Stimulated activated naive B cell treated with anti-CD40 and anti-IgM and Interleukin-4, amounts not matched to agents 10 μg/mL and 1 μg/mL and 100 μg/mL, for 72 hours (primary cell): Measurements from ENCODE around the gene RRN3.
"Not testable (repeated sequence)": the region's sequence is repeated elsewhere in the genome, so short reads cannot be mapped to it uniquely, and the experiment has no call there.

Experiments
- ATAC-seq, 2 donors: fragments of 150-1000 bp; cut with Tn5 transposase; replicated peaks; 2 replicates each; pipeline ENCODE4 v1.10.0; 2021; ENCODE audit warnings: moderate library complexity in 1 of 2
- DNase-seq: peaks from one replicate; pipeline ENCODE4 v3.0.0; 2021
- H3K27ac Mint-ChIP-seq: one replicate; pipeline ENCODE4 v1.8.0; 2022; ENCODE audit warnings: mild to moderate bottlenecking, mixed read lengths
- H3K27me3 Mint-ChIP-seq, 2 donors: one replicate each; pipeline ENCODE4 v1.8.0; 2022; ENCODE audit warnings: mixed read lengths in 2 of 2
- H3K36me3 Mint-ChIP-seq, 2 donors: one replicate each; pipeline ENCODE4 v1.8.0; 2022; ENCODE audit warnings: mixed read lengths in 2 of 2, mild to moderate bottlenecking in 1 of 2
- H3K4me1 Mint-ChIP-seq, 2 donors: one replicate each; pipeline ENCODE4 v1.8.0; 2022; ENCODE audit warnings: mixed read lengths in 2 of 2, mild to moderate bottlenecking in 1 of 2
- H3K4me3 Mint-ChIP-seq, 2 donors: one replicate each; pipeline ENCODE4 v1.8.0; 2022; ENCODE audit warnings: mild to moderate bottlenecking in 2 of 2, mixed read lengths in 2 of 2, moderate library complexity in 1 of 2
- H3K9me3 Mint-ChIP-seq, 2 donors: one replicate each; pipeline ENCODE4 v1.8.0; 2022; ENCODE audit warnings: mixed read lengths in 2 of 2, mild to moderate bottlenecking in 1 of 2

Gene RRN3

GRCh38 chr16:15031586-15031985 lies 62.5 kb downstream of the RRN3 start:
- Mint-ChIP-seq H3K4me3 (no peak overlapping the region), H3K27ac (no peak overlapping the region), H3K9me3 (no peaks in the 10 kb centered on the region), H3K4me1 (peaks cover 0 to 4% of the 10 kb centered on the region in 2 donors), H3K36me3 (peaks cover 39 to 57% of the 10 kb centered on the region in 2 donors), H3K27me3 (no peaks in the 10 kb centered on the region)
- ATAC-seq (no peak), DNase-seq (no peak)

GRCh38 chr16:15031179-15031578 lies 62.9 kb downstream of the RRN3 start:
- ATAC-seq (no peak), DNase-seq (no peak)
- H3K36me3 Mint-ChIP-seq: peaks cover 40 to 53% of the 10 kb centered on the region in 2 donors
- no peaks in the 10 kb centered on the region for H3K27me3 Mint-ChIP-seq
- no peak overlapping the region for H3K27ac Mint-ChIP-seq
- H3K4me1 Mint-ChIP-seq: peaks cover 0 to 4% of the 10 kb centered on the region in 2 donors
- no peaks in the 10 kb centered on the region for H3K9me3 Mint-ChIP-seq
- no peak overlapping the region for H3K4me3 Mint-ChIP-seq

DNA sequence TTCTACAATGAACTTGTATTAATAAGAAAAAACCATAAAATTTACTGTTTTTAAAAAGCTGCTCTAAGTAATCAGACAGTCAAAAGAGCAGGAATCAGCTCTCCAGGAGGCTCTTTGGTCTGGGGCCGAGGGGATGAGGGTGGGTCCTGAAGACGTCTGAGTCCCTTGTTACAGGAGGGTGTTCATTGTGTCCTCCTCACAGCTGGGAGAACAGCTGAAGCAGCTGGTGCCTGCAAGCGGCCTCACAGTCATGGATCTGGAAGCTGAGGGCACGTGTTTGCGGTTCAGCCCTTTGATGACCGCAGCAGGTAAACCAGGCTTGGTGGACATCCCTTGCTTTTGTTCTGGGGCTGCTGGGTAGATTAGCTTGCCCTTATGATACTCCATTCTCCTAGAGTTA lies 64.3 kb downstream of the RRN3 start:
- ATAC-seq, H3K27ac Mint-ChIP-seq, DNase-seq, H3K27me3 Mint-ChIP-seq, H3K4me3 Mint-ChIP-seq, H3K4me1 Mint-ChIP-seq, H3K9me3 Mint-ChIP-seq: not testable (repeated sequence)
- H3K36me3 Mint-ChIP-seq: peaks cover 44 to 59% of the 10 kb centered on the region in 2 donors

GRCh38 chr16:15028801-15029698 lies 65.0 kb downstream of the RRN3 start:
- not testable (repeated sequence) for H3K27me3 Mint-ChIP-seq, H3K9me3 Mint-ChIP-seq, DNase-seq, H3K4me3 Mint-ChIP-seq, H3K4me1 Mint-ChIP-seq
- ATAC-seq: peak in 1 of 2 donors; percentile 27
- Mint-ChIP-seq H3K36me3 (peaks cover 47 to 66% of the 10 kb centered on the region in 2 donors), H3K27ac (peak overlapping the region; percentile 42)

GRCh38 chr16:15028345-15028715 lies 65.7 kb downstream of the RRN3 start:
- Mint-ChIP-seq H3K36me3 (peaks cover 49 to 72% of the 10 kb centered on the region in 2 donors), H3K27ac (peak overlapping the region; percentile 42)
- not testable (repeated sequence) for H3K4me1 Mint-ChIP-seq, H3K27me3 Mint-ChIP-seq, H3K4me3 Mint-ChIP-seq, H3K9me3 Mint-ChIP-seq, ATAC-seq, DNase-seq

DNA sequence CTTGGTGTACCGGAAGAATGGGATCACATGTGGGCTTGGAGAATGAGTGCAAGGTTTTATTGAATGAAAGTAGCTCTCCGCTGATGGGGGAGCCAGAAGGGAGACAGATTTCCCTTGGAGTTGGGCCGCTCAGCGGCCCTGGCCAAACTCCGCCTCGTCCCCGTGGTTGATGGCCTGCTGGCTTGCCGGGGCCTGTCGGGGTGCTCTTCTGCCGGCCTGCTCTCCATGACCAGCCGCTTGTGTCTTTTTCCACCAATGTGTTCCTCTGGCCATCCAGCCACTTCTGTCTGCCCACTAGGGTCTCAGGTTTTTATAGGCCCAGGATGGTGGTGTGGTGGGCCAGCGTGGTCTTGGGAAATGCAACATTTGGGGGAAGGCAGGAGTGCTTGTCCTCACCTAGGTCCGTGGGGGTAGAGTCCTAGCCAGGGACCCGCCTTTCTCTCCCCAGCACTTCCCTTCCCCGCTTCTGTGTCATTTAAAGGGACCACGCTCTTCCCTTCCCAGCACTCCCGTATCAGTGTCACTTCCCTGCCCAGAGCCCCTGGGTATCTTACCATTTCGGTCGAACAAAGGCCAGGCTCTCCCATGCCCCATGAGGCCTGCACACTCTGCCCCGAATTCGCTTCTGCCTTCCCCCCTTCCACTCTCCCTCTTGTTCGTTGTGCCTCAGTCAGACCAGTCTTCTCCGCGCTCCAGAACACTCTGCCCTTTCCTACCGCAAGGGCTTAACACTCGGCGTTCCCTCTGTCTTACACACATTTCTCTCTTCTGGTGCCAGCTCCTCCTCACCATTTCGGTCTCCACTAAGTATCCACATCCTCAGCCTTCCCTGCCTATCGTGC lies 66.3 kb downstream of the RRN3 start:
- not testable (repeated sequence) for H3K4me1 Mint-ChIP-seq, DNase-seq, H3K4me3 Mint-ChIP-seq, ATAC-seq, H3K9me3 Mint-ChIP-seq, H3K27me3 Mint-ChIP-seq
- H3K27ac Mint-ChIP-seq: peak overlapping the region; percentile 42
- H3K36me3 Mint-ChIP-seq: peaks cover 52 to 74% of the 10 kb centered on the region in 2 donors

- H3K4me1 Mint-ChIP-seq, DNase-seq: not testable (repeated sequence)
Observed at GRCh38 chr16:15027051-15027450, 67.0 kb downstream of the RRN3 start.

DNA sequence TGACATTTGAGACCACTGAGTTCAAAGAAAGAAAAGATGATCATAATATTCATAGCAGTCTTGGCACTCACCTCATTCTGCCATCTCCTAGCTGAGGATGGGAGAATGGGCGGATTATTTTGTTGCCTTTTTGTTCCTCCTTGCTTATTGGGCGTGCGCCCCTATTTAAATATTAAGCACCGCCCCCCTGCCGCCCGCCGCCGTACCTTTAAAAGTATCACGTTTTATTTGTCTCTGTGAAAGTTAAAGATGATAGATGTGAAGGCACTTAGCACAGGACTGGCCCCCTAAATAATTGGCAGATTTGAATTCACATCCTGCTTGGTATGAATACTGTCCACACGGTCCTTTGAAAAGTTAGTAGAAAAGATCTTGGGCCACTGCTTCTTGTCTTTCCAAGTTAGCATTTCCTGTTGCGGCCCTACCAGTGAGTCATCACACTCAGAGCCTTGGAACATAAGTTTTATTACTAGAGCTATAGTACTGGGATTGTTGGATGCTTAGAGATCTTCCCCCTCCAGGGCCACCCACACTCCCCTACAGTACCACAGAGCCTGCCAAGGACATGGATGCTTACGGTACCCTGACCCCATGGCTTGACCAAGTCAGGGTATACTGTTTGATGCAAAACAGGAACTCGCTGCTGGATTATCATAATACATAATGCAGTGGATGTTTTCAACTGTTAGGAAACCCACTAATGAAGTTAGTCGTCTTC lies 68.7 kb downstream of the RRN3 start:
- Mint-ChIP-seq H3K36me3 (peaks cover 42 to 64% of the 10 kb centered on the region in 2 donors), H3K27ac (peak overlapping the region; percentile 32)
- H3K27me3 Mint-ChIP-seq, DNase-seq, ATAC-seq, H3K9me3 Mint-ChIP-seq, H3K4me1 Mint-ChIP-seq, H3K4me3 Mint-ChIP-seq: not testable (repeated sequence)

More at GRCh38 chr16:15027051-15027450, 67.0 kb downstream of the RRN3 start:
- not testable (repeated sequence) for ATAC-seq, H3K9me3 Mint-ChIP-seq, H3K27me3 Mint-ChIP-seq, H3K4me3 Mint-ChIP-seq
- H3K27ac Mint-ChIP-seq: peak overlapping the region; percentile 10
- peaks cover 50 to 74% of the 10 kb centered on the region in 2 donors for H3K36me3 Mint-ChIP-seq

- not testable (repeated sequence) for H3K27me3 Mint-ChIP-seq, H3K9me3 Mint-ChIP-seq, H3K4me3 Mint-ChIP-seq, ATAC-seq, DNase-seq, H3K4me1 Mint-ChIP-seq
- peaks cover 42 to 63% of the 10 kb centered on the region in 2 donors for H3K36me3 Mint-ChIP-seq
- H3K27ac Mint-ChIP-seq: peak overlapping the region; percentile 73
Observed at GRCh38 chr16:15024858-15025199, 69.2 kb downstream of the RRN3 start.

DNA sequence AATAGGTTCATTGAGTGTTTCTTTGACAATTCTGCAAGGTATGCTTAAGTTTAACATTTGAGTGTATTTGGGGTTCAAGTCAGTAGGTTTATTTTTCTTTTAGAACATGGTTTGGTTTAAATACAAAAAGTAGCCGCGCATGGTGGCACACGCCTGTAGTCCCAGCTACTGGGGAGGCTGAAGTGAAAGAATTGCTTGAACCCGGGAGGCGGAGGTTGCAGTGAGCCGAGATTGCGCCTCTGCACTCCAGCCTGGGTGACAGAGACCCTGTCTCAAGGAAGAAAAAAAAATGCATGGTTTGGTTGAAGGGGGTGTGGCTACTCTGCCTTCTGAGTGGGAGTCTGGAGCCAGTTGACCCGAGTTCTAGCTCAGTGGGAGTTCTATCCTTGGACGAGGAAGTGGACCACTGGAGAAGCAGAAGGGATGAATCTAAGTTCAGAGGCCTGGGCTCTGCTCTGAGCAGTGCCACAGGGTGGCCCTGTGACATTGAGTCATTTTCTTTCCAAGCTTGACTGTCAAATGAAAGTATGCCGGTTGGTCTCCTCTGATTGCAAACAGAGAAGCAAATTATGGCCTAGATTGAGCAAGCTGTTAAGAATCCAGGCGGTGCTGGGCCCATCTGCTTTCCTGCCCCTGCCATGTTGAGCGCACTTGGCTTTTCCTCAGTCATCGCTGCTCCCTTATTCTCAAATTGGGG lies 70.5 kb downstream of the RRN3 start:
- DNase-seq, ATAC-seq, H3K27ac Mint-ChIP-seq, H3K27me3 Mint-ChIP-seq, H3K4me3 Mint-ChIP-seq, H3K9me3 Mint-ChIP-seq, H3K4me1 Mint-ChIP-seq: not testable (repeated sequence)
- H3K36me3 Mint-ChIP-seq: peaks cover 43 to 63% of the 10 kb centered on the region in 2 donors

DNA sequence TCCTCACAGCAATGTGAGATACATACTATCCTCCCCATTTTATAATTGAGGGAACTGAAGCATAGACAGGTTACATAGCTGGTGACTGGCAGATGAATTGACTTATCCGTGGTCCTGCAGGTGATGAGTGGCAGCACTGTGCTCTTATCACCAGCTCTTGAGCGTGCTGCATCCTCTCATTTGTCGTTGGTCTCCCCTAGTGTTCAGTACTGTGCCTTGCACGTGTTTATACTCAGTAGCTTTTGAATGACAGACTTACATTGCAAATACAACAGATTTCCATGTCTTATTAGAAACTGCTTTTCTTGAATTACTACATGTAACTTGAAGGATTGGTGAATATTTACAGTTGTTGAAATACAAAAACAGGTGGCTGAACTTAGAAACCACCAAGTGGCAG lies 71.9 kb downstream of the RRN3 start:
- H3K27ac Mint-ChIP-seq, H3K9me3 Mint-ChIP-seq, H3K4me1 Mint-ChIP-seq, H3K4me3 Mint-ChIP-seq, H3K27me3 Mint-ChIP-seq: not testable (repeated sequence)
- H3K36me3 Mint-ChIP-seq: peaks cover 39 to 58% of the 10 kb centered on the region in 2 donors
- ATAC-seq (peak; percentile 97 to 99), DNase-seq (peak; percentile 31)

- H3K27me3 Mint-ChIP-seq, H3K4me1 Mint-ChIP-seq, ATAC-seq, H3K27ac Mint-ChIP-seq, H3K9me3 Mint-ChIP-seq, H3K4me3 Mint-ChIP-seq, DNase-seq: not testable (repeated sequence)
- peaks cover 38 to 61% of the 10 kb centered on the region in 2 donors for H3K36me3 Mint-ChIP-seq
Observed at GRCh38 chr16:15021429-15021828, 72.6 kb downstream of the RRN3 start.

DNA sequence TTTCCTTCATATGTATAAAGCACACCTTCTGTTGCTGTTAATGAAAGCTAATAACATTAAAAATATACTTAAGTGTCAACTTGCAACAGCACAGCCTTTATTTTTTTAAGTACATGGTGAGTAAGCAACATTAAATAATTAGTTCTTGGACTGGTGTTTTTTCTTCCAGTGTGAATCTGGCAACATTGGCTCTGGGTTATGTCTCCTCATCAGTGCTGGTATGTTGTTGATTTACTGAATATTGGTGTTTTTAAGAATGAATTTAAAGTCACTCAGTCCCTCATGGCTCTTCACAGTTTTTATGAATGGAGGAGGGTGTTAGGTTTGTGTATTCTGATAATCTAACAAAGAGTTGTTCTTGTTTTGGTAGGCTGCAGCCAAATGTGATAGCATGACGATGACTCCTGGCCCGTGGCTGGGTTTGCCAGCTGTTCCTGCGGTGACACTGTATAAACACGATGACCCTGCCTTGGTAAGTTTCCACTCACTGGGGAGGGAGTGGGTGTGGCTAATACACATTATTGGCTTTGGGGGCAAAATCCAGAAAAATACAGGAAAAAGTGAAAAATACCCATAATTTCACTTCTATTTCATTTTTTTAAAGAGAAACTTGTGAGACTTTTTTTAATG lies 77.0 kb downstream of the RRN3 start:
- H3K27ac Mint-ChIP-seq: peak overlapping the region; percentile 42
- H3K4me3 Mint-ChIP-seq, H3K9me3 Mint-ChIP-seq, H3K27me3 Mint-ChIP-seq, ATAC-seq, DNase-seq: not testable (repeated sequence)
- H3K4me1 Mint-ChIP-seq: peaks cover 14 to 22% of the 10 kb centered on the region in 2 donors
- H3K36me3 Mint-ChIP-seq: peaks cover 15 to 46% of the 10 kb centered on the region in 2 donors
